ENCODE measurements around the gene SMG9.

DNA sequence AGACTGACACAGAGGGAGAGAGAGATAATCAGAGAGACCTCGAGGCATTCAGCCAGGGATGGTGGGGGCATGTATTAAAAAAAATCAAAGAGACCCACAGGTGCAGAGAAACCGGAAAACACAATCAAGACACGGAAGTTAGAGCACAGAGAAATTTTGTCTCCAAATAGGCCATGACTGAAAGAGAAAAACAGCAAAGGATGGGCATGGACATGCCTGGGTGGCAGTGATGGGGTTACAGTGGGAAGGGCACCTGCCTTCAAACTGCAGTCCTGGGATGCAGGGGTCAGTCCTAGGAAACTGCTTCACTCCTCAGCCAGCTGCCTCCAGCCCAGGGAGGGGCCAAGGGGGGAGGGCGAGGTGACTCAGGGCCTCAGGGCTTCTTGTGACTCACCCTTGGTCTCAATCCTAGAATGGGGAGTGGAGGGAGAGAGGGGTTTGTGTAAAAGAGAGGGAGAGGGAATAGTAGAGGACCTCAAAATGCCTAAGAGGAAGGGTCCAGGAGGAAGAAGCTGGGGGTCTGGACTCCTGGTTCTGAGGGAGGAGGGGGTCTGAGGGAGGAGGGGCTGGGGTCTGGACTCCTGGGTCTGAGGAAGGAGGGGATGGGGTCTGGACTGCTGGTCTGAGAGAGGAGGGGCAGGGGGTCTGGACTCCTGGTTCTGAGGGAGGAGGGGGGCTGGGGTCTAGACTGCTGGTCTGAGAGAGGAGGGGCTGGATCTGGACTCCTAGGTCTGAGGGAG lies 29.6 kb upstream of the SMG9 start:
- TF ChIP-seq, protein P1, sequence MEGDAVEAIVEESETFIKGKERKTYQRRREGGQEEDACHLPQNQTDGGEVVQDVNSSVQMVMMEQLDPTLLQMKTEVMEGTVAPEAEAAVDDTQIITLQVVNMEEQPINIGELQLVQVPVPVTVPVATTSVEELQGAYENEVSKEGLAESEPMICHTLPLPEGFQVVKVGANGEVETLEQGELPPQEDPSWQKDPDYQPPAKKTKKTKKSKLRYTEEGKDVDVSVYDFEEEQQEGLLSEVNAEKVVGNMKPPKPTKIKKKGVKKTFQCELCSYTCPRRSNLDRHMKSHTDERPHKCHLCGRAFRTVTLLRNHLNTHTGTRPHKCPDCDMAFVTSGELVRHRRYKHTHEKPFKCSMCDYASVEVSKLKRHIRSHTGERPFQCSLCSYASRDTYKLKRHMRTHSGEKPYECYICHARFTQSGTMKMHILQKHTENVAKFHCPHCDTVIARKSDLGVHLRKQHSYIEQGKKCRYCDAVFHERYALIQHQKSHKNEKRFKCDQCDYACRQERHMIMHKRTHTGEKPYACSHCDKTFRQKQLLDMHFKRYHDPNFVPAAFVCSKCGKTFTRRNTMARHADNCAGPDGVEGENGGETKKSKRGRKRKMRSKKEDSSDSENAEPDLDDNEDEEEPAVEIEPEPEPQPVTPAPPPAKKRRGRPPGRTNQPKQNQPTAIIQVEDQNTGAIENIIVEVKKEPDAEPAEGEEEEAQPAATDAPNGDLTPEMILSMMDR (IDR thresholded peaks at IDR 0.05), result no peak
- TF ChIP-seq TEAD4 (IDR thresholded peaks at IDR 0.05; ENCODE audit: borderline replicate concordance, insufficient read depth), result 0 out of 2 replicates have a peak, but pooled peaks have one; percentile 22
- TF ChIP-seq EZH2phosphoT487 (IDR thresholded peaks at IDR 0.05; ENCODE audit: borderline replicate concordance, low read depth), result no peak
- no peak for TF ChIP-seq RAD21 (IDR thresholded peaks at IDR 0.05; ENCODE audit: low read length)
- TF ChIP-seq, protein P2, sequence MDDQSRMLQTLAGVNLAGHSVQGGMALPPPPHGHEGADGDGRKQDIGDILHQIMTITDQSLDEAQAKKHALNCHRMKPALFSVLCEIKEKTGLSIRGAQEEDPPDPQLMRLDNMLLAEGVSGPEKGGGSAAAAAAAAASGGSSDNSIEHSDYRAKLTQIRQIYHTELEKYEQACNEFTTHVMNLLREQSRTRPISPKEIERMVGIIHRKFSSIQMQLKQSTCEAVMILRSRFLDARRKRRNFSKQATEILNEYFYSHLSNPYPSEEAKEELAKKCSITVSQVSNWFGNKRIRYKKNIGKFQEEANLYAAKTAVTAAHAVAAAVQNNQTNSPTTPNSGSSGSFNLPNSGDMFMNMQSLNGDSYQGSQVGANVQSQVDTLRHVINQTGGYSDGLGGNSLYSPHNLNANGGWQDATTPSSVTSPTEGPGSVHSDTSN (IDR thresholded peaks at IDR 0.05), result 0 out of 2 replicates have a peak, but pooled peaks have one; percentile 32
- TF ChIP-seq POLR2AphosphoS5 (IDR thresholded peaks at IDR 0.05; ENCODE audit: low read depth, low read length), result peak; percentile 44; the same call in 1 of the 2 replicates
- TF ChIP-seq EP300 (IDR thresholded peaks at IDR 0.05; ENCODE audit: borderline replicate concordance in 1 of 2, low read depth in 1 of 2, low read length in 1 of 2), result peak in 1 of 2 experiments; percentile 62; a peak in 1 of 4 replicates
- no peak for TF ChIP-seq GABPA (IDR thresholded peaks at IDR 0.05; ENCODE audit: low read depth)
- no peak for TF ChIP-seq SIN3A (IDR thresholded peaks at IDR 0.05; ENCODE audit: borderline replicate concordance, low read depth, low read length)
- TF ChIP-seq MXI1 (IDR thresholded peaks at IDR 0.05; ENCODE audit: low read depth, low read length), result no peak
- TF ChIP-seq TAF1 (IDR thresholded peaks at IDR 0.05; ENCODE audit: borderline replicate concordance, low read depth, low read length), result no peak
- TF ChIP-seq SMC3 (IDR thresholded peaks at IDR 0.05; ENCODE audit: low read depth, low read length), result no peak
- TF ChIP-seq, protein P3, sequence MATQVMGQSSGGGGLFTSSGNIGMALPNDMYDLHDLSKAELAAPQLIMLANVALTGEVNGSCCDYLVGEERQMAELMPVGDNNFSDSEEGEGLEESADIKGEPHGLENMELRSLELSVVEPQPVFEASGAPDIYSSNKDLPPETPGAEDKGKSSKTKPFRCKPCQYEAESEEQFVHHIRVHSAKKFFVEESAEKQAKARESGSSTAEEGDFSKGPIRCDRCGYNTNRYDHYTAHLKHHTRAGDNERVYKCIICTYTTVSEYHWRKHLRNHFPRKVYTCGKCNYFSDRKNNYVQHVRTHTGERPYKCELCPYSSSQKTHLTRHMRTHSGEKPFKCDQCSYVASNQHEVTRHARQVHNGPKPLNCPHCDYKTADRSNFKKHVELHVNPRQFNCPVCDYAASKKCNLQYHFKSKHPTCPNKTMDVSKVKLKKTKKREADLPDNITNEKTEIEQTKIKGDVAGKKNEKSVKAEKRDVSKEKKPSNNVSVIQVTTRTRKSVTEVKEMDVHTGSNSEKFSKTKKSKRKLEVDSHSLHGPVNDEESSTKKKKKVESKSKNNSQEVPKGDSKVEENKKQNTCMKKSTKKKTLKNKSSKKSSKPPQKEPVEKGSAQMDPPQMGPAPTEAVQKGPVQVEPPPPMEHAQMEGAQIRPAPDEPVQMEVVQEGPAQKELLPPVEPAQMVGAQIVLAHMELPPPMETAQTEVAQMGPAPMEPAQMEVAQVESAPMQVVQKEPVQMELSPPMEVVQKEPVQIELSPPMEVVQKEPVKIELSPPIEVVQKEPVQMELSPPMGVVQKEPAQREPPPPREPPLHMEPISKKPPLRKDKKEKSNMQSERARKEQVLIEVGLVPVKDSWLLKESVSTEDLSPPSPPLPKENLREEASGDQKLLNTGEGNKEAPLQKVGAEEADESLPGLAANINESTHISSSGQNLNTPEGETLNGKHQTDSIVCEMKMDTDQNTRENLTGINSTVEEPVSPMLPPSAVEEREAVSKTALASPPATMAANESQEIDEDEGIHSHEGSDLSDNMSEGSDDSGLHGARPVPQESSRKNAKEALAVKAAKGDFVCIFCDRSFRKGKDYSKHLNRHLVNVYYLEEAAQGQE (IDR thresholded peaks at IDR 0.05; ENCODE audit: low read depth, low read length), result no peak
- no peak for TF ChIP-seq GATA2 (CRISPR knock-in tag; IDR thresholded peaks at IDR 0.05)

Data from SK-N-SH (cell line).